Fibroblast of skin of scalp (primary cell): ENCODE data around the gene USP47. TPM values are rescaled to one million over a fixed set of nuclear protein-coding genes. Genes with fewer than 3 reads are reported as not detected.
A peak's percentile ranks its signal among the peaks of the same experiment; 100 is the strongest.

ENCODE experiments used
- DNase-seq: peaks from one replicate; pipeline ENCODE4 v3.0.0-alpha.2; 2013
- polyA plus RNA-seq, 2 experiments: library from polyadenylated mRNA; unstranded; fragments of 120-200 nt; gene quantifications; one replicate each; pipeline ENCODE4 v1.2.1, GENCODE V29; 2013; ENCODE audit not compliant: insufficient read length in 2 of 2

USP47 gene
- 42.3 TPM for polyA plus RNA-seq (2013, experiment 1 of 2; ENCODE audit: insufficient read length)
- polyA plus RNA-seq (2013, experiment 2 of 2; ENCODE audit: insufficient read length): 52.5 TPM

GRCh38 chr11:11841723-11842420, at the start of gene USP47:
TSS of gene USP47 (plus strand) at chr11:11841972. CDS start at chr11:11842186, 214 bp downstream.
- peak; percentile 91 for DNase-seq

- no peak for DNase-seq
Measured at GRCh38 chr11:11793073-11793472, 48.7 kb upstream of the USP47 start.

GRCh38 chr11:11798586-11799438, 43.0 kb upstream of the USP47 start:
- DNase-seq: no peak

- DNase-seq: no peak
Measured at GRCh38 chr11:11805228-11805627, 36.5 kb upstream of the USP47 start.

- DNase-seq: no peak
Measured at GRCh38 chr11:11806074-11806473, 35.7 kb upstream of the USP47 start.

- DNase-seq: no peak
Measured at GRCh38 chr11:11806586-11806985, 35.2 kb upstream of the USP47 start.

- peak; percentile 31 for DNase-seq
Measured at GRCh38 chr11:11807811-11808782, 33.7 kb upstream of the USP47 start.

- no peak for DNase-seq
Measured at GRCh38 chr11:11808992-11809615, 32.7 kb upstream of the USP47 start.

- no peak for DNase-seq
Measured at GRCh38 chr11:11810764-11811726, 30.7 kb upstream of the USP47 start.

- DNase-seq: peak; percentile 93
Measured at GRCh38 chr11:11813288-11813962, 28.3 kb upstream of the USP47 start.

- no peak for DNase-seq
Measured at GRCh38 chr11:11814614-11815452, 26.9 kb upstream of the USP47 start.

GRCh38 chr11:11816511-11817314, 25.1 kb upstream of the USP47 start:
- DNase-seq: no peak

- DNase-seq: no peak
Measured at GRCh38 chr11:11817957-11818356, 23.8 kb upstream of the USP47 start.

GRCh38 chr11:11818529-11819121, 23.1 kb upstream of the USP47 start:
- no peak for DNase-seq

GRCh38 chr11:11821899-11822298, 19.9 kb upstream of the USP47 start:
- DNase-seq: no peak

GRCh38 chr11:11822946-11823345, 18.8 kb upstream of the USP47 start:
- no peak for DNase-seq

GRCh38 chr11:11826260-11826659, 15.5 kb upstream of the USP47 start:
- no peak for DNase-seq

- DNase-seq: no peak
Measured at GRCh38 chr11:11827272-11827671, 14.5 kb upstream of the USP47 start.
